Esophagus muscularis mucosa (tissue), 3 donors: ENCODE measurements around the gene QDPR.

Experiments used
- CTCF ChIP-seq, 3 experiments: fragments of 200-600 bp in 2 of 3; fragments of 450-650 bp in 1 of 3; sonication (generic) in 2 of 3; IDR thresholded peaks; one replicate each; pipeline ENCODE4 v1.5.1; 2017 to 2019; ENCODE audit warnings: antibody characterized with exemption in 3 of 3, mild to moderate bottlenecking in 2 of 3, moderate library complexity in 1 of 3
- POLR2A ChIP-seq: fragments of 450-650 bp; IDR thresholded peaks from one replicate; pipeline ENCODE4 v1.6.1; 2017; ENCODE audit warnings: antibody characterized with exemption, moderate library complexity, mild to moderate bottlenecking, low read depth

DNA sequence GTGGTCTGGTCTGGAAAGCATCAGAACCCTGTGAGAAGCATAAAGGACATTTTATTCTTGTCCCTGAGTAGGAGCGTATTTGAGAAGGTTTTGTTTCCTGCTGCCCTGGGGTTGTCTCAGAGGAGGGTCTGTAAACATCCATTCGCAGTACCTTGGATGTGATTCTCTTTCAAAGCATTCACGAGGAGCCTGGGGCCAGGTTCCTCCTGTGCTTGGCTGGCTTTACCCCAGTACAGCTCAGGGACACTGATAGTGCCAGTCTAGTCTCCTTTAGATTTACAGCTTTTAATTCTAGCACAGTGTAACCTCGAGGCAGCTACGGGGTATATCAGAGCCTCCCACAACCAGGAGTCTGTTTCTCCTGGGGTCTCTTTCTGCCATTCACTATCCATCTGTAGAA, 5.8 kb upstream of the QDPR start:
- TF ChIP-seq CTCF (IDR thresholded peaks at IDR 0.05) (no peak), POLR2A (no peak)
